Testis (tissue), 3 donors: ENCODE measurements around the gene ACOX3. TPM values are rescaled to one million over a fixed set of nuclear protein-coding genes. Genes with fewer than 3 reads are reported as not detected.

ENCODE experiments used
- DNase-seq: peaks from one replicate; pipeline ENCODE4 v3.0.0-alpha.2; 2019
- H3K27ac ChIP-seq, 2 donors: fragments of 200-600 bp; sonication (generic); one replicate each; pipeline ENCODE4 v1.5.1; 2019
- H3K27me3 ChIP-seq: fragments of 200-600 bp; sonication (generic); one replicate; pipeline ENCODE4 v1.5.1; 2019
- H3K36me3 ChIP-seq: fragments of 200-600 bp; sonication (generic); one replicate; pipeline ENCODE4 v1.5.1; 2017; ENCODE audit warnings: low read depth; ENCODE audit errors: missing control alignments
- H3K4me1 ChIP-seq: fragments of 200-600 bp; sonication (generic); one replicate; pipeline ENCODE4 v1.5.1; 2019
- H3K4me3 ChIP-seq, 2 donors: fragments of 200-600 bp; sonication (generic); one replicate each; pipeline ENCODE4 v1.5.1; 2017 to 2019
- H3K9me3 ChIP-seq: fragments of 200-600 bp; sonication (generic); one replicate; pipeline ENCODE4 v1.5.1; 2017
- CTCF ChIP-seq, 3 experiments: fragments of 450-650 bp in 2 of 3; fragments of 200-600 bp in 1 of 3; sonication (generic) in 1 of 3; IDR thresholded peaks; one replicate each; pipeline ENCODE4 v1.5.1; 2016 to 2019; ENCODE audit warnings: antibody characterized with exemption in 3 of 3, mild to moderate bottlenecking in 2 of 3, moderate library complexity in 1 of 3
- POLR2A ChIP-seq: fragments of 450-650 bp; IDR thresholded peaks from one replicate; pipeline ENCODE4 v1.6.1; 2017; ENCODE audit warnings: antibody characterized with exemption, mild to moderate bottlenecking, moderate library complexity
- WGBS, 2 donors: methylation state at CpG; one replicate each; pipeline ENCODE4 v1.1.5; 2018; 5-methylcytosine and 5-hydroxymethylcytosine counted together
- intact Hi-C: fragments of 100-400 bp; cut with DNase I; formaldehyde crosslinking; loops from one replicate; pipeline ENCODE4 v1.15.1; 2023; ENCODE audit warnings: low total_unique reads
- polyA plus RNA-seq: library from polyadenylated mRNA; stranded (reverse); fragments of 350-450 nt; fragmentation: Illumina TruSeq; extraction: RNeasy Lipid Tissue Mini Kit (QIAGEN cat#74804); gene quantifications from one replicate; pipeline ENCODE4 v1.2.3, GENCODE V29; 2014; ENCODE audit warnings: low read depth, low replicate concordance; ENCODE audit not compliant: insufficient read depth
- total RNA-seq, 2 donors: library from RNA; depleted of rRNA; stranded (reverse); fragments of >200 nt; gene quantifications; one replicate each; pipeline ENCODE4 v1.2.3, GENCODE V29; 2016

The ACOX3 gene
- total and polyA plus RNA-seq, 3 donors from 2014 or later = 8.6 to 35.9 (median 29.8) TPM

DNA sequence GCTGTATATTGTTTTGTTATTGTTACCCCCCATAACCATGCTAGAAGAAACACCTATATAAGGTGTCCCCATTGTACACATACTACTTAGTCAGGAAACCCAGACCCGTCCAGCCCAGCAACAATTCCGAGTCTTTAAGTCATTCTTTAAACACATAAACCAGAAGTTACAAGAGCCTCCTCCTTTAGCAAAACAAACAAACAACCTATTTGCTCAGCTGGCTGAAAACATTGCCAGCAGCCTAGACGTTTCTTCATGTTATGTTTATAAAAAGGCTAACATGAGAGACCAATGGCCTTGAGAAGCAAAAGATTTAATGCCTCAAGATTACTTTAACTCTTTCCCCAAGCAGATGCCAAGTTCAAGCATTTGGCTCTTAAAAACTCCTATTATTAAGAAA, 1.4 kb downstream of the ACOX3 start:
- TF ChIP-seq POLR2A (no peak), CTCF (IDR thresholded peaks at IDR 0.05) (no peak)
- peaks cover 65% of the 10 kb centered on the region for H3K4me1 ChIP-seq
- H3K4me3 ChIP-seq = peak overlapping the region in 1 of 2 donors; percentile 96
- WGBS, 2 donors = 17 to 31% methylated on average over 3 of the region's 3 CpGs
- peak; percentile 60 for DNase-seq
- H3K27me3 ChIP-seq = no peaks in the 10 kb centered on the region
- H3K36me3 ChIP-seq = no peaks in the 10 kb centered on the region
- H3K27ac ChIP-seq = peak overlapping the region; percentile 85 to 87
- H3K9me3 ChIP-seq = no peaks in the 10 kb centered on the region
- intact Hi-C loops = no loop called here

- Histone ChIP-seq H3K9me3 (no peaks in the 10 kb centered on the region), H3K36me3 (no peaks in the 10 kb centered on the region), H3K4me3 (peak overlapping the region in 1 of 2 donors; percentile 96), H3K4me1 (peaks cover 69% of the 10 kb centered on the region), H3K27ac (peak overlapping the region; percentile 85 to 87), H3K27me3 (no peaks in the 10 kb centered on the region)
- intact Hi-C loops = no loop called here
- TF ChIP-seq CTCF (IDR thresholded peaks at IDR 0.05) (no peak), POLR2A (no peak)
- DNase-seq = peak; percentile 58
- 43 to 54% methylated on average over 11 of the region's 11 CpGs for WGBS, 2 donors
These were observed 1.8 kb downstream of the ACOX3 start for GRCh38 chr4:8438743-8439142.

DNA sequence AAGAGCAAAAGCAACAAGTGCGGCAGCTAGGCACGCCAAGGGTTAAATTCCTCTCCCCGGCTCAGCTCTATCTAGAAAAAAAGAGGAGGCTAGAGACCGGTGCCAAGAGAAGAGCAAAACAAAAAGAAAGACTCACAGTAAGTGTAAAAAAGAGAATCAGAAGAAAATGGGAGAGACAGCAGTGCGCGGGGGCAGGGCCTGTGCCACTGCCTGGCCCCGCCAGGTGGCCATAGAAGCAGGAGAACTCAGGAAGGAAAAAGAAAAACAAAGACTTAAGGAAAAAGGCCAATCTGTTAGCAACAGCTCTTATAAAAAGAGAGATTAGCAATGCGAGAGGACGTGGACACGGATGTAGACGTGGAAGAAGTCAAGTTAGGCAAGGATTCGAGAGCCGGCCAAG, 3.2 kb downstream of the ACOX3 start:
- H3K27ac ChIP-seq = peak overlapping the region; percentile 85 to 87
- peaks cover 69% of the 10 kb centered on the region for H3K4me1 ChIP-seq
- TF ChIP-seq CTCF (IDR thresholded peaks at IDR 0.05) (no peak), POLR2A (no peak)
- 27 to 33% methylated on average over 13 of the region's 13 CpGs for whole genome bisulfite sequencing, 2 donors
- H3K9me3 ChIP-seq = no peaks in the 10 kb centered on the region
- intact Hi-C loops = no loop called here
- no peak overlapping the region for H3K4me3 ChIP-seq
- no peaks in the 10 kb centered on the region for H3K36me3 ChIP-seq
- H3K27me3 ChIP-seq = no peaks in the 10 kb centered on the region
- peak; percentile 51 for DNase-seq

DNA sequence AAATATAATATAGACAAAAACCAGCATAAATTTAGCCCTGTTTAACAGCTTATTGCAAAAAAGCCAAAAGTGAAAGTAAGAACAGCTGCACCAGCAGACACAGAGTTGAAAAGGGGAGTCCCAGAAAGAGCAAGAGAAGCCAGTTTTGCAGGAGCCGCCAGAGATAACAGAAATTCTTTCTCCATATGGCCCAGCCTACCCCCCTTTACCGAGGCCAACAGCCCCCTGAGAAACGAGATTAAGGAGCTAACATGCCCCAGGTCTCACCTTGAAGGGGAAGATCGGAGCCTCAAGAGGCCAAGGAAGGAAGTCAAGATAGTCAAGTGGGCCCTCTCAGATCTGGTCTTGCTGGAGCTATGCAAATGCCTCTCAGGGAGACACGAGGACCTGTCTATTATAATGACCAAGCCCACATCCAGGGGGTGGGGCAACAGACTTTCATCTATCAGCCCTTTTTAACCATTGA, 4.8 kb downstream of the ACOX3 start:
- Histone ChIP-seq H3K4me1 (peaks cover 61% of the 10 kb centered on the region), H3K27me3 (no peaks in the 10 kb centered on the region), H3K36me3 (no peaks in the 10 kb centered on the region), H3K27ac (peak overlapping the region; percentile 63 to 72), H3K4me3 (peak overlapping the region in 1 of 2 donors; percentile 33), H3K9me3 (no peaks in the 10 kb centered on the region)
- TF ChIP-seq POLR2A (no peak), CTCF (IDR thresholded peaks at IDR 0.05) (no peak)
- peak; percentile 52 for DNase-seq
- intact Hi-C loops = no loop called here
- 22 to 26% methylated on average over 5 of the region's 5 CpGs for WGBS, 2 donors
